ENCODE data around the gene CNTN1. TPM values are rescaled to one million over a fixed set of nuclear protein-coding genes. Genes with fewer than 3 reads are reported as not detected.

CNTN1 gene
- total and polyA plus RNA-seq, 3 donors from 2014 or later: 12.0 to 24.1 (median 21.7) TPM

DNA sequence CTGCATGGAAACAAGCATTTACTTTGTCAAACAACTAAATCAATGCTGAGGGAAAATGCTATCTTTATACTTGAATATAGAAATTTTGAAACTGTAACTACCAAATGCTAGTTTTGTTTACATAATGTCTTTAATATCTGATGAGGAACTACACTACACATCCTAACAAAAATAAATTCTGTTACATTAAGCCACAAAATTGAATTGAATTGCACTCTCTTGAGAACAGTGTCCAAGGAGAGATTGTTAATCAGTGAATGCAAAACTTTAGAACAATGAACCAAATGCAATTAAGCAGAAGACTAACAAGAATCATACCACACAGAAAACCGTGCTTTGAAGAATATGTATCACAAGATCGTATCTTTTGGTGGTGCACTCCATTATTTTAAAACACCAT is 141.6 kb downstream of the CNTN1 start:
- H3K27me3 ChIP-seq: no peaks in the 10 kb centered on the region
- no peak for DNase-seq

GRCh38 chr12:40834321-40834720 is 142.1 kb downstream of the CNTN1 start:
- TF ChIP-seq, protein P1, sequence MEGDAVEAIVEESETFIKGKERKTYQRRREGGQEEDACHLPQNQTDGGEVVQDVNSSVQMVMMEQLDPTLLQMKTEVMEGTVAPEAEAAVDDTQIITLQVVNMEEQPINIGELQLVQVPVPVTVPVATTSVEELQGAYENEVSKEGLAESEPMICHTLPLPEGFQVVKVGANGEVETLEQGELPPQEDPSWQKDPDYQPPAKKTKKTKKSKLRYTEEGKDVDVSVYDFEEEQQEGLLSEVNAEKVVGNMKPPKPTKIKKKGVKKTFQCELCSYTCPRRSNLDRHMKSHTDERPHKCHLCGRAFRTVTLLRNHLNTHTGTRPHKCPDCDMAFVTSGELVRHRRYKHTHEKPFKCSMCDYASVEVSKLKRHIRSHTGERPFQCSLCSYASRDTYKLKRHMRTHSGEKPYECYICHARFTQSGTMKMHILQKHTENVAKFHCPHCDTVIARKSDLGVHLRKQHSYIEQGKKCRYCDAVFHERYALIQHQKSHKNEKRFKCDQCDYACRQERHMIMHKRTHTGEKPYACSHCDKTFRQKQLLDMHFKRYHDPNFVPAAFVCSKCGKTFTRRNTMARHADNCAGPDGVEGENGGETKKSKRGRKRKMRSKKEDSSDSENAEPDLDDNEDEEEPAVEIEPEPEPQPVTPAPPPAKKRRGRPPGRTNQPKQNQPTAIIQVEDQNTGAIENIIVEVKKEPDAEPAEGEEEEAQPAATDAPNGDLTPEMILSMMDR (IDR thresholded peaks at IDR 0.05): no peak
- TF ChIP-seq POLR2A (IDR thresholded peaks at IDR 0.05): no peak
- H3K4me3 ChIP-seq: no peak overlapping the region
- WGBS, 2 donors: 84% methylated on average over 5 of the region's 5 CpGs
- intact Hi-C loops (cut with DNase I; ENCODE audit: low total_unique reads): no loop called here
- no peaks in the 10 kb centered on the region for H3K9me3 ChIP-seq
- no peak overlapping the region for H3K27ac ChIP-seq
- no peak for DNase-seq
- no peaks in the 10 kb centered on the region for H3K36me3 ChIP-seq (ENCODE audit: low read depth, missing control alignments)
- H3K27me3 ChIP-seq: no peaks in the 10 kb centered on the region
- peaks cover 4% of the 10 kb centered on the region for H3K4me1 ChIP-seq

More for the DNA sequence above, 141.6 kb downstream of the CNTN1 start:
- Histone ChIP-seq H3K36me3 (ENCODE audit: low read depth, missing control alignments) (no peaks in the 10 kb centered on the region), H3K9me3 (no peaks in the 10 kb centered on the region), H3K4me1 (peaks cover 4% of the 10 kb centered on the region), H3K4me3 (no peak overlapping the region), H3K27ac (no peak overlapping the region)
- no peak for TF ChIP-seq POLR2A (IDR thresholded peaks at IDR 0.05)
- TF ChIP-seq, protein P1 (IDR thresholded peaks at IDR 0.05): no peak
- 74 to 85% methylated on average over 2 of the region's 2 CpGs for WGBS, 2 donors
- intact Hi-C loops (cut with DNase I; ENCODE audit: low total_unique reads): no loop called here

DNA sequence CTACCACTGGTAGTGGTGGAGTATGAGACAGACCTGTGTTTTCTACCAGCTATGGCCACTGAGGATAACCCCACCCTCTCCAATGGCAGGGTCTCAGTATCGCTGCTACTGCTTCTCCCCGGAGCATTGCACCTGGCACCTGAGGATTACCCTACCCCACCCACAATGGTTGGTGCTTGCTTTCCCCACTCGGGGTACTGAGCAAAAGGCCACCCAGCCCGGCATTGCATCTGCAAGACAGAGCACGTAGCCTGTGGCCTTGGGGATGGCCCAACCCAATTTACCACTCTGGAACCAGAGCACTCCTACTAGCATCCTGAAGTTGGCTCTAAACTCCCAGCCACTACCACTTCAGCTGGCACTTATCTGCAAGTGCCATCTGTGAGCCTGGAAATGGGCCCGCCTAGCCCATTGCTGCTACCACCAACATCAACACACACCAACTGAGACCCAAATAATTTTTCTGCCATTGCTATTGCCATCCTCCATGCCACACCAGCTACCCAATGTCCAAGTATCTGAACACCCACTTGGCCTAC is 145.7 kb downstream of the CNTN1 start:
- intact Hi-C loops (cut with DNase I; ENCODE audit: low total_unique reads): no loop called here
- Histone ChIP-seq H3K27me3 (no peaks in the 10 kb centered on the region), H3K9me3 (no peaks in the 10 kb centered on the region), H3K27ac (no peak overlapping the region), H3K4me1 (no peaks in the 10 kb centered on the region), H3K4me3 (no peak overlapping the region), H3K36me3 (ENCODE audit: low read depth, missing control alignments) (no peaks in the 10 kb centered on the region)
- no peak for DNase-seq
- WGBS, 2 donors: 96 to 100% methylated on average over 6 of the region's 6 CpGs
- no peak for TF ChIP-seq POLR2A (IDR thresholded peaks at IDR 0.05)
- TF ChIP-seq, protein P1 (IDR thresholded peaks at IDR 0.05): no peak

GRCh38 chr12:40843495-40843894 is 151.3 kb downstream of the CNTN1 start:
- no peak for DNase-seq
- intact Hi-C loops (cut with DNase I; ENCODE audit: low total_unique reads): no loop called here
- H3K4me3 ChIP-seq: no peak overlapping the region
- H3K9me3 ChIP-seq: no peaks in the 10 kb centered on the region
- no peaks in the 10 kb centered on the region for H3K36me3 ChIP-seq (ENCODE audit: low read depth, missing control alignments)
- H3K4me1 ChIP-seq: no peaks in the 10 kb centered on the region
- no peaks in the 10 kb centered on the region for H3K27me3 ChIP-seq
- WGBS, 2 donors: 47 to 51% methylated on average over 3 of the region's 3 CpGs
- H3K27ac ChIP-seq: no peak overlapping the region
- TF ChIP-seq, protein P1 (IDR thresholded peaks at IDR 0.05): no peak
- no peak for TF ChIP-seq POLR2A (IDR thresholded peaks at IDR 0.05)

- Histone ChIP-seq H3K27me3 (no peaks in the 10 kb centered on the region), H3K9me3 (no peaks in the 10 kb centered on the region), H3K27ac (no peak overlapping the region), H3K4me1 (no peaks in the 10 kb centered on the region), H3K36me3 (ENCODE audit: low read depth, missing control alignments) (no peaks in the 10 kb centered on the region), H3K4me3 (no peak overlapping the region)
- DNase-seq: no peak
- 96 to 98% methylated on average over 1 of the region's 1 CpG for WGBS, 2 donors
- TF ChIP-seq, protein P1 (IDR thresholded peaks at IDR 0.05): no peak
- no peak for TF ChIP-seq POLR2A (IDR thresholded peaks at IDR 0.05)
- intact Hi-C loops (cut with DNase I; ENCODE audit: low total_unique reads): no loop called here
These were observed 161.0 kb downstream of the CNTN1 start for GRCh38 chr12:40853221-40853620.

Data from testis (tissue), 3 donors.